GM12873 (cell line): ENCODE results near the gene PARVB.

Source experiments
- TF ChIP-seq, protein P1 (sequence below): IDR thresholded peaks from 2 replicates; pipeline ENCODE4 v1.5.1; 2012; ENCODE audit warnings: low read depth, mild to moderate bottlenecking, moderate library complexity, low read length, control low read depth; ENCODE audit not compliant: insufficient read depth; ENCODE audit errors: missing control alignments

Gene PARVB

DNA sequence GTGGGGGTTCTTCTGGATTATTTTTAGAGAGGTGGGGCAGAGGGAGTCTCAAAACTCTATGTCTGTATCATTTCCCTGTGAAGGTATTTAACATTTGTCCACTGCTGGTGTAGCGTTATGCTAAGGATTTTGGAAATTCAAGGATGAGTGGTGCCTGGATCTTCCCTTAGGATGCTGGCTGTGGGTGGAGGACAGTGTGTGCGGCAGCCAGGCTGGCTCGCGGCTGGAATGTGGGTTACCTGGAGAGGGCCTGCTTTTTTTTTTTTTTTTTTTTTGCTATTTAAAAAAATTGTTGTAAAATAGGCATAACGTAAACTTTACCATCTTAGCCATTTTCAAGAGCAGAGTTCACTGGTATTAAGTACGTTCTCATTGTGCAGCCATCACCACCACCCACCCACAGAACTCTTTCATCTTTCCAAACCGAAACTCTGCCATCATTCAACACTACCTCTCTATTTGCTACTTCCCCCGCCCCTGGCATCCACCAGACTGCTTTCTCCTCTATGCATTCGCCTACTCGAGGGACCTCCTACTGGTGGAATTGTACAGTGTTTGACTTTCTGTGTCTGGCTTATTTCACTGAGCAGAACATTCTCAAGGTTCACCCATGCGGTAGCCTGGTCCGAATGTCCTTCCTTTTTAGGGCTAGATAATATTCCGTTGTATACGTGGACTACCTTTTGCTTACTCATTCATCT is 67.1 kb downstream of the PARVB start:
- TF ChIP-seq, protein P1, sequence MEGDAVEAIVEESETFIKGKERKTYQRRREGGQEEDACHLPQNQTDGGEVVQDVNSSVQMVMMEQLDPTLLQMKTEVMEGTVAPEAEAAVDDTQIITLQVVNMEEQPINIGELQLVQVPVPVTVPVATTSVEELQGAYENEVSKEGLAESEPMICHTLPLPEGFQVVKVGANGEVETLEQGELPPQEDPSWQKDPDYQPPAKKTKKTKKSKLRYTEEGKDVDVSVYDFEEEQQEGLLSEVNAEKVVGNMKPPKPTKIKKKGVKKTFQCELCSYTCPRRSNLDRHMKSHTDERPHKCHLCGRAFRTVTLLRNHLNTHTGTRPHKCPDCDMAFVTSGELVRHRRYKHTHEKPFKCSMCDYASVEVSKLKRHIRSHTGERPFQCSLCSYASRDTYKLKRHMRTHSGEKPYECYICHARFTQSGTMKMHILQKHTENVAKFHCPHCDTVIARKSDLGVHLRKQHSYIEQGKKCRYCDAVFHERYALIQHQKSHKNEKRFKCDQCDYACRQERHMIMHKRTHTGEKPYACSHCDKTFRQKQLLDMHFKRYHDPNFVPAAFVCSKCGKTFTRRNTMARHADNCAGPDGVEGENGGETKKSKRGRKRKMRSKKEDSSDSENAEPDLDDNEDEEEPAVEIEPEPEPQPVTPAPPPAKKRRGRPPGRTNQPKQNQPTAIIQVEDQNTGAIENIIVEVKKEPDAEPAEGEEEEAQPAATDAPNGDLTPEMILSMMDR = peak; percentile 37

DNA sequence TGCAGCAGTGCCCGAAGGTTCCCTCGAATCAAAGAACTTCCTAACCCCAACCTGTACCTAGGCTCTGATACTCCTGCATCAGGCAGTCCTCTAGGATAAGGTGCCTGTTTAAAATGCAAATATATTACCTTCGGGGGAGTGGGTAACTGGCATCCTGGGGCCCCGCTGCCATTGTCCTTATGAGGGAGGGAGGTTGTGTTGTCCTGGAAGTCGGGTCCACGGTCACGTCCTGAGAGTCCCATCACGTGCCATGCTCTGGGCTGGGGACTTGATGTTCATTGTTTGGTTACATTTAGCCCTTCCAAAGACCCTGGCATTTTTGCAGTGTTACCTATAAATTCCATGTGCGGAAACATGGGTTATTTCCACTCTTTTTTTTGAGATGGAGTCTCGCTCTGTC is 67.6 kb downstream of the PARVB start:
- TF ChIP-seq, protein P1 = no peak

DNA sequence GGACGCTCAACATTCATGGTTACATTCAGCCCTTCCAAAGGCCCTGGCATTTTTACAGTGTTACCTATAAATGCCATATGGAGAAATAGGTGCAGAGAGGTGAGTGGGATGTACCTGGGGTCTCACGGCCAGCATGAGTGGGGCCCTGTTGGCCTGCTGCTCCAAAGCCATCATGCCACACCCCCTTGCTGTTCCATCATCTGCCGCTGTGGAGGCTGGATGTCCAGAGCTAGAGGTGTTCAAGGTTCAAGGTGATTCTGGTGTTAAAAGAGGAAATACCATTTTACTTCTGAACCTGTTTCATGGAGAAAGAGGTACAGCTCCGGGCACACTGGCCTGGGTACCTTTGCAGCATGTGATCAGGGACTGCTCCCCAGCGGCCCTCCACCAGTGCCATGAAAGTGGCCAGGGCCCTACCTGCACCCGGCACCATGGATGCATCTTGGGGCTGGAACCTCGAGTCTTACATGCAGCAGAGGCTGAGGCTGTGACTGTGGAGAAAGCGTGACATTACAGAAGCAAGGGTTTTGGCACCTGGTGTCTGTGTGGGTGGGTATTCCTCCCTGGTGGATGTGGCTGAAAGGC is 68.6 kb downstream of the PARVB start:
- TF ChIP-seq, protein P1 = no peak

DNA sequence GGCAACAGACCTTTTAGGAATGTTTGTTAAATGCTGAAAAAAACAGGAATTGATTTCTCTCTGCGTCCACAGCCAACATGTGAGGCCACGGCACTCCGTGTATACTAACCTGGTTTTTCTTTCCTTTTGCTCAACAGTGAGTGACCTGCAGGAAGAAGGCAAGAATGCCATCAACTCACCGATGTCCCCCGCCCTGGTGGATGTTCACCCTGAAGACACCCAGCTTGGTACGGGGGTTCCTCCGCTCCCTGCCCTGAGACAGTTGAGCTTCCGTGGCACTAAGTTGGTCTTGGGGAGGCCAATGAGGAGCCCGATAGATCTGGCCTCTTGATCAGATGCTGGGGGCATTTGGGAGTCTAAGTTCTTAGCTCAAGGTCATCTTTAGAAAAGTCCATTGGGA is 69.7 kb downstream of the PARVB start:
- TF ChIP-seq, protein P1 = no peak

DNA sequence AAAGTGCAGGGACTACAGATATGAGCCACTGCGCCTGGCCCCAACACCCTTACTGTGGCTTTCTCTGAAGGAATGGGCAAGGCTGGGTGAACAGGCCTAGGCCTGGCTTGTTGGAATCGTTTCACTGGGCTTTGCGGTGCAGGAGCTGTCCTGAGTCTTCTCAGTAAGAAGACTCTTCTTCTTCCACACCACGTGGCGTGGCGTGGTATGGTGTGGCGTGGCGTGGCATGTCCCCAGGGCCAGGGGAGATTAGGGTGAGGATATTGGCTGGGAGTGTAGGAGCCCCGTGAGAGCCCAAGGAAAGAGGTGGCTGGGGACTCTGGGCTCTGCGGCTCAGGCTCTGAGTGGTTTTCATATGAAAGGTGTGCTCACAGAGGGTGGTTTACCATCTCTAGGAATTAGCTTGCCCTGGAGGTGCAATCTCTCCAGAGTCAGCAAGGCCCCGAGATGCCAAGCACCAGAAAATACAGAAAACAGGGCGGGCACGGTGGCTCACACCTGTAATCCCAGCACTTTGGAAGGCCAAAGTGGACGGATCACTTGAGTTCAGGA is 70.7 kb downstream of the PARVB start:
- TF ChIP-seq, protein P1 = no peak

DNA sequence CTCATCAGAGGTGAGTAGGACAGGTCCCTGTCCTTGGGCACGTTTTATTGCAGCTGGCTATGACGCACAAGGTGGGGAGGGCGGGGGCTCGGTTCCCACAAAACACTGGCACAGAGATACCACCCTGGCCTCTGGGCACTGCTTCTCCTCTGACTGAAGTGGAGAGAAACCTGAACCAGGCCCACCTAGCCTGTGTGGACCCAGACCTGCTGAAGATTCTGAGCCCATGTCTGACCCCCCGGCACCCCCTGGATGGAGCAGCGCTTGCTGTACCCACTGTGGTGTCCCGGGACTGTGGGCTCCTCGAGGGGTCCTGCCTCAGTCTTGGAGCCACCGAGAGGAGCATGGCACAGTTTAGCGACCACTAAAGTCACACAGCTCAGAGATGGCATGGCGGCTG is 72.6 kb downstream of the PARVB start:
- TF ChIP-seq, protein P1 = no peak

DNA sequence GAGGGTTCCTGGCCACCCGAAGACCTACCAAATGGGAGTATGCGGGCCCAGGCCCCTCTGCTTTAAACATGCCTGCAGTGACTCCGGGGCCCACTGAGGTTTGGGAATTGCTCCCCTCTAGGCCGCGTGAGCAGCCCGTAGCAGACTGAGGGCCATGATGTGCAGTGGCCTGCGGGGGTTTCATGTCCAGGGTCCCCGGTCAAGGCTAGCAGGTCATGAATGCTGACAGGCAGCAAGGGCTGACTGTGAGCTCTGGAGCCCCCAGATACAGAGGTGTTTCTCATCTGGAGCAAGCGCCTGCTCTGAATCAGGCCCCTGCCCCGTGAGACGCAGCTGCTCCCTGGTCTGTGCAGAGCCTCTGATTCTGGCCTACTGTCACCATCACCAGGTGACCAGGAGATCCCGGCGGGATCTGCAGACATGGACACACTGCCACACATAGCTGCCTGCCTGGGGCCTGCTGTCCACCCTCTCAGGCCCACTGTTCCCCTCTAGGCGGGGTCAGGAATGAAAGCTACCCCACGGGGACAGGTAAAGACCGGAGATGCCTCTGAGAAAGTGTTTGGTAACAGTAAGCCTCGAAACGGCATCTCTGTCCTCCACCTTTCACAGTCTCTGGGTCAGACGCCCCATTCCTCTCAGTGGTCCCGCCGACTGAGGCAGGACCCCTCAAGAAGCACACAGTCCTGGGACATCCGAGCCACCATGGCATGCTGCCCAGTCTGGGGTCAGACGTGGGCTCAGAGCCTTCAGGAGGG is 73.3 kb downstream of the PARVB start:
- TF ChIP-seq, protein P1 = no peak
